ENCODE data around the gene ITGA7.

DNA sequence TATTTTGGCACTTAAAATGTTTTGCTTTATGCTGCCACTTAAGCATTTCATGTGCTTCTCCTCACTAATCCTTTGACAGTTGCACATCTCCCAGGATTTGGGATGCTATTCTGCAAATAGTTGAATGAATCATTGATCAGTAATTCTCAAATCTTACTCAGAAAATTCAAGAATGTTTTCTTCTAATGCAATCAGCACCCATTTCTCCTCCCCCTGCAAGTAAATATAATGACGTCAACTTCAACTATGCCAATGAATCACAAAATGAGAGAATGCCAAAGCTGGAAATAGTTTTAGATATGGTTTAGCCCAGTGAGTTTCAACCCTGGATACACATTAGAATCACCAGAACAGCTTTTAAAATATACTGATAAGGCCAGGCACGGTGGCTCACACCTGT is 6.0 kb upstream of the ITGA7 start:
- TF ChIP-seq EZH2 (IDR thresholded peaks at IDR 0.05; ENCODE audit: insufficient read depth, poor library complexity, severe bottlenecking) (no peak), EZH2phosphoT487 (IDR thresholded peaks at IDR 0.05; ENCODE audit: insufficient read depth, low read depth) (no peak)

Measured in GM23248 (cell line).